B cell (primary cell): Measurements from ENCODE around the gene CXorf49.
"Not testable (repeated sequence)": the region's sequence is repeated elsewhere in the genome, so short reads cannot be mapped to it uniquely, and the experiment has no call there.

Source experiments
- EZH2 ChIP-seq: IDR thresholded peaks from 2 replicates; pipeline ENCODE4 v1.6.1; 2012; ENCODE audit warnings: borderline replicate concordance, low read depth, mild to moderate bottlenecking, moderate library complexity, low read length; ENCODE audit not compliant: insufficient read depth, poor library complexity, severe bottlenecking
- TF ChIP-seq, protein P1 (sequence below): fragments of 200-600 bp; IDR thresholded peaks from one replicate; pipeline ENCODE4 v1.8.0; 2022; ENCODE audit warnings: antibody characterized with exemption, mild to moderate bottlenecking

DNA sequence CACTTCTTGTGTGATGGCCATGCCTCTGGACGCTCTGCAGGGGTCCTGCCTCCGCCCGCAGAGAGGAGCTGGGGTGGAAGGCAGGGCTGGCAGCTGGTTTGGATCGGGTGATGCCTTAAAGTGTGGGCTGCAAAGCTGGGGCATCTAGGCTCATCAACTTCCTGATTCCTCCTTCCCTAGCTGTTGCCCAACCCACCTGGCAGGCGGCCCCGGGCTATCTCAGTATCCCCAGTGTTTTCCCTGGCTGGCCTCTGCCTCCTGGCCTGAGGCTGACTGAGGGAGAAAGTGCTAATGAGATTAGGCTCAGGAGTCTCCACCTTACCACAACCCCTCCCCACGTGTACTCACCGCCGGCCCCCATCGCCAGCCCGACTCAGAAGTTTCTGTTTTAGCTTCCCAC lies 46.7 kb upstream of the CXorf49 start:
- TF ChIP-seq, protein P1, sequence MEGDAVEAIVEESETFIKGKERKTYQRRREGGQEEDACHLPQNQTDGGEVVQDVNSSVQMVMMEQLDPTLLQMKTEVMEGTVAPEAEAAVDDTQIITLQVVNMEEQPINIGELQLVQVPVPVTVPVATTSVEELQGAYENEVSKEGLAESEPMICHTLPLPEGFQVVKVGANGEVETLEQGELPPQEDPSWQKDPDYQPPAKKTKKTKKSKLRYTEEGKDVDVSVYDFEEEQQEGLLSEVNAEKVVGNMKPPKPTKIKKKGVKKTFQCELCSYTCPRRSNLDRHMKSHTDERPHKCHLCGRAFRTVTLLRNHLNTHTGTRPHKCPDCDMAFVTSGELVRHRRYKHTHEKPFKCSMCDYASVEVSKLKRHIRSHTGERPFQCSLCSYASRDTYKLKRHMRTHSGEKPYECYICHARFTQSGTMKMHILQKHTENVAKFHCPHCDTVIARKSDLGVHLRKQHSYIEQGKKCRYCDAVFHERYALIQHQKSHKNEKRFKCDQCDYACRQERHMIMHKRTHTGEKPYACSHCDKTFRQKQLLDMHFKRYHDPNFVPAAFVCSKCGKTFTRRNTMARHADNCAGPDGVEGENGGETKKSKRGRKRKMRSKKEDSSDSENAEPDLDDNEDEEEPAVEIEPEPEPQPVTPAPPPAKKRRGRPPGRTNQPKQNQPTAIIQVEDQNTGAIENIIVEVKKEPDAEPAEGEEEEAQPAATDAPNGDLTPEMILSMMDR = not testable (repeated sequence)
- TF ChIP-seq EZH2 = not testable (repeated sequence)
